K562 (cell line): Measurements from ENCODE around the gene ITGBL1.

Experiments used
- PBX2 ChIP-seq, 2 experiments: IDR thresholded peaks in 1 of 2; conservative IDR thresholded peaks in 1 of 2; 2 replicates each; pipeline ENCODE4 v1.6.1; 2016; ENCODE audit warnings: low read depth in 2 of 2, mild to moderate bottlenecking in 1 of 2, missing compliant biosample characterization in 1 of 2, missing genetic modification characterization in 1 of 2, moderate library complexity in 1 of 2
- RBFOX2 ChIP-seq: fragments of 200-400 bp; formaldehyde crosslinking; IDR thresholded peaks from 2 replicates; pipeline ENCODE4 v1.6.1; 2017; ENCODE audit warnings: low read depth, mild to moderate bottlenecking, low read length, moderate library complexity
- TAL1 ChIP-seq: fragments of 450-650 bp; IDR thresholded peaks from 2 replicates; pipeline ENCODE4 v1.6.1; 2016; ENCODE audit warnings: mild to moderate bottlenecking
- ZNF224 ChIP-seq: sonication (generic); formaldehyde crosslinking; IDR thresholded peaks from 2 replicates; pipeline ENCODE4 v1.8.0; 2022; ENCODE audit warnings: mild to moderate bottlenecking, missing genetic modification reagents

DNA sequence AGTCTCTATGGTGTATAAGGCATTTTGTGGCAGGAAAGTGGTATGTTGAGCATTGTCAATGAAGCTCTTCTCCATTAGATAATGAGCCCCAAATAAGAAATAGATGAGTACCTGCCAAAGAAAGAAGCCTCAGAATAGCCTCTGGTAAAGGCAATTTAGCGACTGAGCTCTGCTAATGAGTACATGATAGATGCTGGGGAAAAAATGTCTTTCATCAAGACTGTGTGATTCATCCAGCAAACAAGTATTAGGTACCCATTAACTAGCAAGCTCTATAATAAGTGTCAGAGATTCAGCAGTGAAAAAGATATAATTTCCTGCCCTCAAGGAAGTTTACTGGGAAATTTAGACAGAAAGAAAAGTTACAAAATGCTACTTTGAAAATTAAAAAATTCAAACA is 294.6 kb downstream of the ITGBL1 start:
- TF ChIP-seq ZNF224: no peak
- no peak for TF ChIP-seq TAL1
- TF ChIP-seq RBFOX2: no peak
- no peak for TF ChIP-seq PBX2 (CRISPR knock-in tag; IDR thresholded peaks at IDR 0.05; ENCODE audit: low read depth)
- no peak for TF ChIP-seq PBX2 (tag; conservative IDR thresholded peaks at IDR 0.05; ENCODE audit: low read depth)
